Keratinocyte (primary cell): ENCODE results near the gene CTAG1B.
"Not testable (repeated sequence)": the region's sequence is repeated elsewhere in the genome, so short reads cannot be mapped to it uniquely, and the experiment has no call there.

ENCODE experiments used
- EZH2 ChIP-seq: IDR thresholded peaks from one replicate; pipeline ENCODE4 v1.6.1; 2012; ENCODE audit warnings: inconsistent platforms, mild to moderate bottlenecking, low read length, moderate library complexity
- TF ChIP-seq, protein P1 (sequence below), 3 experiments: IDR thresholded peaks in 1 of 3; conservative IDR thresholded peaks in 1 of 3; optimal IDR thresholded peaks in 1 of 3; 2 replicates in 2 of 3; 3 replicates in 1 of 3; pipeline versions ENCODE3 to v1.5.1; 2011; ENCODE audit warnings: low read length in 3 of 3, mild to moderate bottlenecking in 3 of 3, moderate library complexity in 2 of 3, control low read depth in 1 of 3, inconsistent platforms in 1 of 3; ENCODE audit not compliant: insufficient read depth in 2 of 3; ENCODE audit errors: extremely low read depth in 1 of 3

GRCh38 chrX:154608823-154609222, 10.3 kb downstream of the CTAG1B start:
- TF ChIP-seq, protein P1, sequence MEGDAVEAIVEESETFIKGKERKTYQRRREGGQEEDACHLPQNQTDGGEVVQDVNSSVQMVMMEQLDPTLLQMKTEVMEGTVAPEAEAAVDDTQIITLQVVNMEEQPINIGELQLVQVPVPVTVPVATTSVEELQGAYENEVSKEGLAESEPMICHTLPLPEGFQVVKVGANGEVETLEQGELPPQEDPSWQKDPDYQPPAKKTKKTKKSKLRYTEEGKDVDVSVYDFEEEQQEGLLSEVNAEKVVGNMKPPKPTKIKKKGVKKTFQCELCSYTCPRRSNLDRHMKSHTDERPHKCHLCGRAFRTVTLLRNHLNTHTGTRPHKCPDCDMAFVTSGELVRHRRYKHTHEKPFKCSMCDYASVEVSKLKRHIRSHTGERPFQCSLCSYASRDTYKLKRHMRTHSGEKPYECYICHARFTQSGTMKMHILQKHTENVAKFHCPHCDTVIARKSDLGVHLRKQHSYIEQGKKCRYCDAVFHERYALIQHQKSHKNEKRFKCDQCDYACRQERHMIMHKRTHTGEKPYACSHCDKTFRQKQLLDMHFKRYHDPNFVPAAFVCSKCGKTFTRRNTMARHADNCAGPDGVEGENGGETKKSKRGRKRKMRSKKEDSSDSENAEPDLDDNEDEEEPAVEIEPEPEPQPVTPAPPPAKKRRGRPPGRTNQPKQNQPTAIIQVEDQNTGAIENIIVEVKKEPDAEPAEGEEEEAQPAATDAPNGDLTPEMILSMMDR (optimal IDR thresholded peaks at IDR 0.05 in 1 of 3, IDR thresholded peaks at IDR 0.05 in 1 of 3, conservative IDR thresholded peaks at IDR 0.05 in 1 of 3; ENCODE audit: extremely low read depth in 1 of 3, insufficient read depth in 2 of 3, low read length in 3 of 3): not testable (repeated sequence)
- TF ChIP-seq EZH2: not testable (repeated sequence)
